ENCODE data around the gene POU3F1.

DNA sequence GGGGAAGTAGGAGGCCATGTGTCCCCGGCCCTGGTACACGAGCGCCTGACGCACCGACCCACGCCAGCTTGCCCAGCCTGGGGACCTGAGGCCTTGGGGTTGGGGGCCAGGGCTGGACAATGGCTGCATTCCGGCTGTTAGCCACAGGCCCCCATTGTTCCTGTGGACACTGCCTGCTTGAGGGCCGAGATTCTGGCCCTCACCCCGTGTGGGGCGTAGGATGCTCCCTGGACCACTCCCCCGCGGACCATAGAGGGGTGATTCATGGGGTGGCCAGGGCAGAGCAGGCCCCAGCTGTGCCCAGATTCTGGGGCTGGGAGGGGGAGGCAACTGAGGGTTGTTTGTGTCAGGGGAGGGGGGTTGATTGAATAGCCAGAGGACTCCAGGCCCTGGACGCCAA, 11.7 kb downstream of the POU3F1 start:
- no peak for TF ChIP-seq POLR2A (IDR thresholded peaks at IDR 0.05; ENCODE audit: low read length)
- TF ChIP-seq GATA1 (IDR thresholded peaks at IDR 0.05; ENCODE audit: low read depth, low read length), result no peak
